Memory B cell (primary cell): ENCODE results near the gene CAV2.

Experiments used
- ATAC-seq: fragments of 150-1000 bp; cut with Tn5 transposase; 2 replicates; pipeline ENCODE4 v1.10.0; 2021; ENCODE audit warnings: low read depth, mild to moderate bottlenecking, moderate library complexity
- DNase-seq, 2 donors: peaks; one replicate each; pipeline ENCODE4 v3.0.0; 2022; ENCODE audit warnings: low spot score in 2 of 2
- H3K27ac Mint-ChIP-seq: one replicate; pipeline ENCODE4 v1.8.0; 2022; ENCODE audit warnings: mild to moderate bottlenecking, moderate library complexity, mixed read lengths
- H3K27me3 Mint-ChIP-seq: one replicate; pipeline ENCODE4 v1.8.0; 2022; ENCODE audit warnings: mixed read lengths
- H3K36me3 Mint-ChIP-seq: one replicate; pipeline ENCODE4 v1.8.0; 2022; ENCODE audit warnings: mild to moderate bottlenecking, mixed read lengths
- H3K4me1 Mint-ChIP-seq: one replicate; pipeline ENCODE4 v1.8.0; 2022; ENCODE audit warnings: mixed read lengths
- H3K4me3 Mint-ChIP-seq: one replicate; pipeline ENCODE4 v1.8.0; 2022; ENCODE audit warnings: mild to moderate bottlenecking, moderate library complexity, mixed read lengths
- H3K9me3 Mint-ChIP-seq: one replicate; pipeline ENCODE4 v1.8.0; 2022; ENCODE audit warnings: mixed read lengths

Gene CAV2

GRCh38 chr7:116540743-116541142 lies 41.2 kb downstream of the CAV2 start:
- H3K4me3 Mint-ChIP-seq = no peak overlapping the region
- H3K27ac Mint-ChIP-seq = no peak overlapping the region
- peaks cover 7% of the 10 kb centered on the region for H3K27me3 Mint-ChIP-seq
- no peaks in the 10 kb centered on the region for H3K4me1 Mint-ChIP-seq
- peaks cover 5% of the 10 kb centered on the region for H3K9me3 Mint-ChIP-seq
- H3K36me3 Mint-ChIP-seq = peaks cover 2% of the 10 kb centered on the region
- DNase-seq (no peak), ATAC-seq (no peak)

DNA sequence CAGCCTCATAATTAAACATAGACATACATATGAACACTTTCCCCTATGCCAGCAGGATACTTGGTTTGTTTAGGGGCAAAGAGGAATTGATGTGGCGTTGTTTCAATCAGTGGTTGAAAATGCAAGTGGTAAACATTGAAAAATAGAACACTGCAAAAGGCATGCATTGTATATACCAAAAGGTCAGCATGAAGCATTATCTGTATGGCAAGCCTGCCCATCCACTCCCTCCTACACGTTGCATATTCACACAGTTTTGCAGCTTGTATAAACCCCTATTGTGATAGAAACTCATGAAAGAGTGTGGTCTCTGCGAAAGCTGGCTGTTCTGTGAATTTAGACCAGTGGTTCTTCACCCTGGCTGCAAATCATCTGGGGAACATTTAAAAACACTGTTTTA lies 42.4 kb downstream of the CAV2 start:
- Mint-ChIP-seq H3K36me3 (peaks cover 2% of the 10 kb centered on the region), H3K9me3 (peaks cover 5% of the 10 kb centered on the region), H3K27ac (no peak overlapping the region), H3K27me3 (peaks cover 7% of the 10 kb centered on the region), H3K4me3 (no peak overlapping the region), H3K4me1 (no peaks in the 10 kb centered on the region)
- DNase-seq = no peak
- ATAC-seq = no peak

DNA sequence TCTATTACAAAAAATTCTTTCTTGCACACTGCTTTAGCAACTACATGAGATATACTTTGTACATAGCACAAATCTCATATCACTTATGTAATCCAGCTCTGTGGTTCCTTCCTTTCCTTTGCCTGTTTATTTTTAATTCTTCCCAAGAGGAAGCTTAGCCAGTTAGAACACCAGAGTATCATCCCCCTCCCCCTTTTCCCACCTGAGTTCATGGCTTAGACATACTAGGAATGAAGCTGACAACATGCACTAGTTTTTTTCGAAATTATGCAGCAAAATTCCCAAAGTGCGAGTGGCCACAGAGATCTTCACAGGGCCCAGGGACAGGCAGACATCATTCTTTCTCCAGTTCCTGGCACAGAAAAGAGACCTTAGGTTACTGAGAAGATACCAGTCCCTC lies 43.1 kb downstream of the CAV2 start:
- no peak overlapping the region for H3K4me3 Mint-ChIP-seq
- peaks cover 2% of the 10 kb centered on the region for H3K36me3 Mint-ChIP-seq
- H3K27me3 Mint-ChIP-seq = peaks cover 5% of the 10 kb centered on the region
- ATAC-seq (no peak), DNase-seq (no peak)
- no peaks in the 10 kb centered on the region for H3K4me1 Mint-ChIP-seq
- H3K9me3 Mint-ChIP-seq = peaks cover 5% of the 10 kb centered on the region
- no peak overlapping the region for H3K27ac Mint-ChIP-seq

DNA sequence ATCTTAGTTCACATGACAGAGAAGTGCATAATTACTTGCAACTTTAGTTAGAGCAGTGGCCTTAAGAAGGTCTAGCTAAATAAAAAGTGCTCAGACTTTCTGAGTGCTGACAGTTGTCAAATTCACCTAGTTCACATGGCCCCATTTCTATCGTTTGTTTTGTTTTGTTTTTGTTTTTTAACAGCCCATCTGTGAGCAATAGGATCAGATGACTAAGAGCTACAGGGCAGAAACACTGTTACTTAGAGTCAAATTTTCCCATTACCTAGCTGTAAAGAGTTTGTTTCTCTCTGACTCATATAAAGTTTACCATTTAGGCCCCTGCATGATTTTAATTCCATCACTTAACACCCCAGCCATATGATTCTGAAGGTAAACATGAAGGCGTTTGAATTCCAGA lies 44.1 kb downstream of the CAV2 start:
- no peak overlapping the region for H3K27ac Mint-ChIP-seq
- no peak for DNase-seq
- H3K36me3 Mint-ChIP-seq = peaks cover 2% of the 10 kb centered on the region
- H3K27me3 Mint-ChIP-seq = peaks cover 5% of the 10 kb centered on the region
- ATAC-seq = no peak
- H3K9me3 Mint-ChIP-seq = peaks cover 2% of the 10 kb centered on the region
- H3K4me1 Mint-ChIP-seq = peaks cover 6% of the 10 kb centered on the region
- H3K4me3 Mint-ChIP-seq = no peak overlapping the region

- Mint-ChIP-seq H3K9me3 (no peaks in the 10 kb centered on the region), H3K36me3 (no peaks in the 10 kb centered on the region), H3K4me3 (no peak overlapping the region), H3K27me3 (peaks cover 4% of the 10 kb centered on the region), H3K4me1 (peaks cover 6% of the 10 kb centered on the region), H3K27ac (no peak overlapping the region)
- DNase-seq (no peak), ATAC-seq (no peak)
These were observed 44.9 kb downstream of the CAV2 start for GRCh38 chr7:116544487-116544886.

GRCh38 chr7:116545411-116545993 lies 46.0 kb downstream of the CAV2 start:
- ATAC-seq (no peak), DNase-seq (no peak)
- Mint-ChIP-seq H3K27ac (no peak overlapping the region), H3K36me3 (no peaks in the 10 kb centered on the region), H3K4me3 (no peak overlapping the region), H3K4me1 (peaks cover 6% of the 10 kb centered on the region), H3K9me3 (no peaks in the 10 kb centered on the region), H3K27me3 (peaks cover 4% of the 10 kb centered on the region)

DNA sequence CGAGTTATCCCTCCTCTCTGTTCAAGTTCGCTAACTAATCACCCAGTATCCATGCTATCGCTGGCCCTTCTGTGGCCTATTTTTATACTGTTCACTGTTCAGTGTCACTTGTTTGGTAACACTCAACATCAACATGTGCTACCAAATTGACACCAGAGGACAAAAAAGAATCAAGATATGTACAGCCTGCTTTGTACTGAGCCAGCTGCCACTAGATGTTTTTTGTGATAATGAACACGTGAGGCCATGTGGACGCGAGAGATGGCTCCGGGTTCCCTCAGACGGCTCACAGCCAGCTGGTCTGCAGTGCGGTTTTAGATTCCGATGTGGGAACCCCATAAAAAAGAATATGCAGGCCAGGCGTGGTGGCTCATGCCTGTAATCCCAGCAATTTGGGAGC lies 46.5 kb downstream of the CAV2 start:
- Mint-ChIP-seq H3K27me3 (peaks cover 4% of the 10 kb centered on the region), H3K4me1 (peaks cover 6% of the 10 kb centered on the region), H3K4me3 (no peak overlapping the region), H3K27ac (no peak overlapping the region), H3K36me3 (no peaks in the 10 kb centered on the region), H3K9me3 (no peaks in the 10 kb centered on the region)
- ATAC-seq = no peak
- DNase-seq = no peak

- DNase-seq = no peak
- Mint-ChIP-seq H3K27me3 (peaks cover 4% of the 10 kb centered on the region), H3K4me3 (no peak overlapping the region), H3K4me1 (peaks cover 6% of the 10 kb centered on the region), H3K27ac (no peak overlapping the region), H3K9me3 (no peaks in the 10 kb centered on the region), H3K36me3 (no peaks in the 10 kb centered on the region)
- ATAC-seq = no peak
These were observed 47.4 kb downstream of the CAV2 start for GRCh38 chr7:116546916-116547315.

DNA sequence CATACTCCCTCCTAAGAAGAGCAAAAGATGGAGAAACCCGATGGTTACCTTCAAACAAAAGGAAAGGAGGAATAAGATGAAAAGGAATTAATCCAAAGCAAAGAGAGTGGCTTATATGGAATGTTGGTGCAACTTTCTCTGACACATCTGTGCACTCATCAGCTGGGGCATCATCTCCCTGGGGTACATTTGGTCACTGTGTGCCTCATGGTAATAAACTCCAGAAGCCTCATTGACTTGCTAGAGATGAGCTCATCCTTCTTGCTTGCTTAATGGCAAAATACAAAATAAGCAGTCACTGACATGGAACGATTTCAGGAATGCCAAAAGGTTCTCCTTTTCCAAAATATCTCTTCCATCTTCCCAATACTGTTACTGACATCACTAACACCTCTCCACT lies 47.8 kb downstream of the CAV2 start:
- Mint-ChIP-seq H3K27me3 (peaks cover 4% of the 10 kb centered on the region), H3K36me3 (no peaks in the 10 kb centered on the region), H3K9me3 (no peaks in the 10 kb centered on the region), H3K27ac (no peak overlapping the region), H3K4me1 (peaks cover 6% of the 10 kb centered on the region), H3K4me3 (no peak overlapping the region)
- no peak for ATAC-seq
- DNase-seq = no peak

- Mint-ChIP-seq H3K36me3 (no peaks in the 10 kb centered on the region), H3K27me3 (peaks cover 2% of the 10 kb centered on the region), H3K9me3 (no peaks in the 10 kb centered on the region), H3K4me3 (no peak overlapping the region), H3K4me1 (peaks cover 6% of the 10 kb centered on the region), H3K27ac (no peak overlapping the region)
- ATAC-seq = peak; percentile 90
- no peak for DNase-seq
These were observed 49.0 kb downstream of the CAV2 start for GRCh38 chr7:116548506-116548905.

- Mint-ChIP-seq H3K9me3 (no peaks in the 10 kb centered on the region), H3K36me3 (no peaks in the 10 kb centered on the region), H3K27me3 (peaks cover 7% of the 10 kb centered on the region), H3K27ac (no peak overlapping the region), H3K4me3 (no peak overlapping the region), H3K4me1 (peaks cover 6% of the 10 kb centered on the region)
- no peak for ATAC-seq
- DNase-seq = no peak
These were observed 49.8 kb downstream of the CAV2 start for GRCh38 chr7:116549370-116549769.

DNA sequence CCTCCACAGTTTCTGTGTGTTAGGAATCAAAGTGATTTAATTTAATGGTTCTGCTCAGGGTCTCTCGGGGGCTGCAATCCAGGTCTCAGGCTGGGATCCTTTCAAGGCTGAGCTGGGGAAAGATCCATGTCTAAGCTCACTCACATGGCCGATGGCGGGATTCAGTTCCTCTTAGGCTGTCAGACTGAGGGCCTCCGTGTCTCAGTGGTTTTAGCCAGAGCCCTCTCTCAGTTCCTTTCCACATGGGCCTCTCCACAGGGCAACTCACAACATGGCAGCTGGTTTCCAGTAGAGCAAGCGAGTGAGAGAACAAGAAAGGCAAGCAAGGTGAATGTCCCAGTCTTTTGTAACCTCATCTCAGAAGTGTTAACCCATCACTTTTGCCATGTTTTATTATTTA lies 52.2 kb downstream of the CAV2 start:
- H3K27me3 Mint-ChIP-seq = peaks cover 8% of the 10 kb centered on the region
- no peak for ATAC-seq
- H3K36me3 Mint-ChIP-seq = no peaks in the 10 kb centered on the region
- H3K9me3 Mint-ChIP-seq = no peaks in the 10 kb centered on the region
- no peak overlapping the region for H3K27ac Mint-ChIP-seq
- H3K4me3 Mint-ChIP-seq = no peak overlapping the region
- peaks cover 8% of the 10 kb centered on the region for H3K4me1 Mint-ChIP-seq
- DNase-seq = no peak

DNA sequence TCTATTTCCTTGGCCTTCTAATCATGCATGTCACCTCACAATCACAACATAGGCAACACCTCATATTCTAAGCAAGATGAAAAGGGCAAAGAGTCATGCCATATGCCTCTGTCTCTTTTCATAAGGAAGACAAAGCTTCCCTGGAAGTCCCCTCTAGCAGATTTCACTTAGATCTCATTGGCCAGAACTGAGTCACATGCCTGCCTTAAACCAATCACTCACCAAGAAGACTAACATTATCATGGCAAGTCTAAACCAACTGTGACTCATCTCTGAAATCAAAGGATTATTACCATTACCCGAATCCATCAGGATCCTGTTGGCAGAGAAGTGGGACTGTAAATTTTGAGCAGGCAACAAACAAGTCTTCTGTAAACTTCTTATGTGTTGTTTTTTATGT lies 53.1 kb downstream of the CAV2 start:
- no peak for ATAC-seq
- Mint-ChIP-seq H3K9me3 (no peaks in the 10 kb centered on the region), H3K36me3 (no peaks in the 10 kb centered on the region), H3K27me3 (peaks cover 9% of the 10 kb centered on the region), H3K4me3 (no peak overlapping the region), H3K4me1 (peaks cover 8% of the 10 kb centered on the region), H3K27ac (no peak overlapping the region)
- no peak for DNase-seq

DNA sequence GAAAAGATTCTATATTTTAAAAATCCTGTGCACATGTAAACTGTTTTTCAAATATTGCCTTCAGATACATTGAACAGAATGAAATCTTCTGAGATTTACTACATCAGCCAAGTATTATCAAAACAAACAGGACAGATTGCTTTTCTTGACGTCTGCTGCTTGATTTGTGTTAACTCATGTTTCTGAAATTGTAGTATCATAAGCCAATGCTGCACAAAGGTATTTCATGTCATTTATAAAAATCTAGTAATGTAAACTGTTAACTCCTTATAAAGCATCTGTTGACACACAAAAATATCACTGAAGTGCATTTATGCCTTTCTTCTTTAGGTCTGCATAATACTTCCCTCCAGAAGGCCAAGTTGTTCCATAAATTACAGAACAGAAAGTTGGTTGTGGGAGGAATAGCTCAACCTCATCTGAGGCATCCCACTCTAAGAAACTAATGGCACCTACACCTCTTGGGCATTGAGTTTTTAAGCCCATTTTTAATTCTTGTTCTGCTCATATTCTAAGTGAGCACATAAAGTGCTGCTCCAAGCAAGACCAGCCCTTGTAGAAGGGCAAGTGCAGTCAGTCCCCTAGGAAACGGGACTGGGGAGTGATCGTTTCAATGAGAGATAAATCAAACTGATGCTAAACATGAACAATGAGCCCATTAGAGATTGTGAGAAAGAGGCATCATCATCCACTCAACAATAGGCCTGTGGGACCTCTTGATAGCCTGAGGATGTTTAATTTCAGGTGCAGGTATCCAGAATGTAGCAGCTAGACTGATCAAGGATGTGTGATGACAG lies 53.8 kb downstream of the CAV2 start:
- H3K9me3 Mint-ChIP-seq = no peaks in the 10 kb centered on the region
- no peak for DNase-seq
- H3K27ac Mint-ChIP-seq = no peak overlapping the region
- H3K27me3 Mint-ChIP-seq = peaks cover 14% of the 10 kb centered on the region
- no peak overlapping the region for H3K4me3 Mint-ChIP-seq
- H3K36me3 Mint-ChIP-seq = no peaks in the 10 kb centered on the region
- ATAC-seq = no peak
- peaks cover 5% of the 10 kb centered on the region for H3K4me1 Mint-ChIP-seq

- DNase-seq (no peak), ATAC-seq (no peak)
- Mint-ChIP-seq H3K4me1 (peaks cover 3% of the 10 kb centered on the region), H3K9me3 (no peaks in the 10 kb centered on the region), H3K27me3 (peaks cover 12% of the 10 kb centered on the region), H3K4me3 (no peak overlapping the region), H3K36me3 (no peaks in the 10 kb centered on the region), H3K27ac (no peak overlapping the region)
These were observed 54.9 kb downstream of the CAV2 start for GRCh38 chr7:116554436-116554835.
